RWPE2 (cell line): Measurements from ENCODE around the gene AFMID.
A peak's percentile ranks its signal among the peaks of the same experiment; 100 is the strongest.

Experiments used
- ATAC-seq: fragments of 200-7000 bp; cut with Tn5 transposase; 3 replicates; pipeline ENCODE4 v1.9.1; 2021; ENCODE audit warnings: low read depth
- DNase-seq: peaks from one replicate; pipeline ENCODE4 v3.0.0-alpha.2; 2020; ENCODE audit warnings: low spot score
- H3K27ac ChIP-seq: fragments of 450-650 bp; 2 replicates; pipeline ENCODE4 v1.5.1; 2017; ENCODE audit warnings: mild to moderate bottlenecking; ENCODE audit not compliant: poor library complexity, severe bottlenecking
- H3K27me3 ChIP-seq: fragments of 250-450 bp; sonication (Bioruptor Pico); 2 replicates; pipeline ENCODE4 v1.5.1; 2021; ENCODE audit warnings: mild to moderate bottlenecking, moderate library complexity; ENCODE audit not compliant: insufficient read depth, poor library complexity, severe bottlenecking
- H3K36me3 ChIP-seq: fragments of 250-450 bp; sonication (Bioruptor Pico); 2 replicates; pipeline ENCODE4 v1.5.1; 2020; ENCODE audit warnings: low read depth, mild to moderate bottlenecking, moderate library complexity
- H3K4me1 ChIP-seq: fragments of 250-450 bp; sonication (Bioruptor Pico); 2 replicates; pipeline ENCODE4 v1.5.1; 2021; ENCODE audit warnings: mild to moderate bottlenecking, moderate library complexity; ENCODE audit not compliant: insufficient read depth, poor library complexity, severe bottlenecking
- H3K4me3 ChIP-seq: fragments of 250-450 bp; sonication (Bioruptor Pico); 2 replicates; pipeline ENCODE4 v1.5.1; 2021; ENCODE audit warnings: mild to moderate bottlenecking, moderate library complexity; ENCODE audit not compliant: severe bottlenecking
- H3K9me3 ChIP-seq: fragments of 250-450 bp; sonication (Bioruptor Pico); 2 replicates; pipeline ENCODE4 v1.5.1; 2021; ENCODE audit warnings: mild to moderate bottlenecking, moderate library complexity; ENCODE audit not compliant: severe bottlenecking
- TF ChIP-seq, protein P1 (sequence below): fragments of 450-650 bp; IDR thresholded peaks from one replicate; pipeline ENCODE4 v1.5.1; 2017; ENCODE audit warnings: mild to moderate bottlenecking, moderate library complexity; ENCODE audit not compliant: poor library complexity, severe bottlenecking

Gene AFMID

DNA sequence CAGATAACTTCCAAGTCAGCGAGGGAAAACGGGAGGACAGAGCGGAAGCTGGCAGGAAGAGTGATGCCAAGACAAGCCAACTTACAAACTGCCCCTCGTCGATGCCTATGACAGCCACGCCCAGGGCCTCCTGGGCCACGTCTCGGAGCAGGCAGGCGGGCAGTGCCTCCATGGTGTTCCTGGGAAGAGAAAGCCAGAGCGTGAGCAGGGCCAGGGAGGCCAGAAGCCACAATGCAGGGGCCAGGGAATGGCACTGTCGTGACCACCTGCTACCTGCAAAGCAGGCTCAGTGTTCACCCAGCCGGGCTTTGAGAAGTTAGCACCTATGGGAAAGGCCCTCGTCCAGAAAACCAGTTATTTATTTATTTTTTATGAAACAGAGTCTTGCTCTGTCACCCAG lies 4.7 kb upstream of the AFMID start:
- Histone ChIP-seq H3K27ac (no peak overlapping the region), H3K4me1 (peaks cover 20% of the 10 kb centered on the region), H3K9me3 (no peaks in the 10 kb centered on the region), H3K4me3 (no peak overlapping the region), H3K36me3 (peaks cover 82% of the 10 kb centered on the region), H3K27me3 (no peaks in the 10 kb centered on the region)
- TF ChIP-seq, protein P1, sequence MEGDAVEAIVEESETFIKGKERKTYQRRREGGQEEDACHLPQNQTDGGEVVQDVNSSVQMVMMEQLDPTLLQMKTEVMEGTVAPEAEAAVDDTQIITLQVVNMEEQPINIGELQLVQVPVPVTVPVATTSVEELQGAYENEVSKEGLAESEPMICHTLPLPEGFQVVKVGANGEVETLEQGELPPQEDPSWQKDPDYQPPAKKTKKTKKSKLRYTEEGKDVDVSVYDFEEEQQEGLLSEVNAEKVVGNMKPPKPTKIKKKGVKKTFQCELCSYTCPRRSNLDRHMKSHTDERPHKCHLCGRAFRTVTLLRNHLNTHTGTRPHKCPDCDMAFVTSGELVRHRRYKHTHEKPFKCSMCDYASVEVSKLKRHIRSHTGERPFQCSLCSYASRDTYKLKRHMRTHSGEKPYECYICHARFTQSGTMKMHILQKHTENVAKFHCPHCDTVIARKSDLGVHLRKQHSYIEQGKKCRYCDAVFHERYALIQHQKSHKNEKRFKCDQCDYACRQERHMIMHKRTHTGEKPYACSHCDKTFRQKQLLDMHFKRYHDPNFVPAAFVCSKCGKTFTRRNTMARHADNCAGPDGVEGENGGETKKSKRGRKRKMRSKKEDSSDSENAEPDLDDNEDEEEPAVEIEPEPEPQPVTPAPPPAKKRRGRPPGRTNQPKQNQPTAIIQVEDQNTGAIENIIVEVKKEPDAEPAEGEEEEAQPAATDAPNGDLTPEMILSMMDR: no peak
- DNase-seq (no peak), ATAC-seq (no peak)

DNA sequence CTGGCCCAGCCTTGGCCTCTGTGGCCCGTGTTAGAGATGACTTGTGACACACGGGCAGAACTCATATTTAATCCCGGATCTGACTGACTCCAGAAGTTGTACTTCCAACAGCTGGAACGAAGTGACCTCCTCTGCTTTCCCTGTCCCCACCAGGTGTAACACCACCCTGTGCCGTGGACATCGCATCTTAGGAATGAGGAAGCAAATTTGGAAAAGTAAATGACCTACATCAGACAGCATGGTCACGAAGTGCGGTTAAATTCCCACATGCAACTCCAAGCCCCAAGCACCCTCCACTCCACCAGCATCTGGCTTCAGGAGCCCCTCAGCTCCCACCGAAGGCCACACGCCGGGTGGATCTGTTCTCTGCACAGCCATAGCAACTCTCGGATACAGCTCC lies 3.2 kb upstream of the AFMID start:
- H3K36me3 ChIP-seq: peaks cover 68% of the 10 kb centered on the region
- no peak overlapping the region for H3K27ac ChIP-seq
- ATAC-seq (no peak), DNase-seq (no peak)
- H3K9me3 ChIP-seq: no peaks in the 10 kb centered on the region
- H3K4me3 ChIP-seq: no peak overlapping the region
- TF ChIP-seq, protein P1: no peak
- peaks cover 22% of the 10 kb centered on the region for H3K4me1 ChIP-seq
- H3K27me3 ChIP-seq: no peaks in the 10 kb centered on the region

DNA sequence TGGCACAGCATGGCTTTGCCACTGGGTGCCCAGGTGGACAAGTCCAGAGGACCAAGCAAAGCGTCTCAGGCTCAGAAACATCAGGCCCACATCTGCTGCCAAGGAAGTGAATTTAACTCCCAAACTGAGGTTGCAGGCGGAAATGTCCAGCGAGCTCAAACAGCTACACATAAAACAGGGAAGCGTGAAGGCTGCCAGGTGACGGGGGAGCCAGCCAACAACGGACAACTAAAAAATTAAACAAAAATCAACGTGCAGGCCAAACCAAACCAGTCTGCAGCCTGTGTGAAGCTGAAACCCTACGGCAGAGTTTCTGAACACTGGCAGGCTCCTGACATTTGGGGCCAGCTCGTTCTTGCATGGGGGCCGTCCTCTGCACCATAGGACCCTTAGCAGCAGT lies 2.8 kb upstream of the AFMID start:
- Histone ChIP-seq H3K27ac (no peak overlapping the region), H3K27me3 (no peaks in the 10 kb centered on the region), H3K9me3 (no peaks in the 10 kb centered on the region), H3K4me1 (peaks cover 22% of the 10 kb centered on the region), H3K4me3 (no peak overlapping the region), H3K36me3 (peaks cover 64% of the 10 kb centered on the region)
- TF ChIP-seq, protein P1: no peak
- no peak for DNase-seq
- no peak for ATAC-seq

DNA sequence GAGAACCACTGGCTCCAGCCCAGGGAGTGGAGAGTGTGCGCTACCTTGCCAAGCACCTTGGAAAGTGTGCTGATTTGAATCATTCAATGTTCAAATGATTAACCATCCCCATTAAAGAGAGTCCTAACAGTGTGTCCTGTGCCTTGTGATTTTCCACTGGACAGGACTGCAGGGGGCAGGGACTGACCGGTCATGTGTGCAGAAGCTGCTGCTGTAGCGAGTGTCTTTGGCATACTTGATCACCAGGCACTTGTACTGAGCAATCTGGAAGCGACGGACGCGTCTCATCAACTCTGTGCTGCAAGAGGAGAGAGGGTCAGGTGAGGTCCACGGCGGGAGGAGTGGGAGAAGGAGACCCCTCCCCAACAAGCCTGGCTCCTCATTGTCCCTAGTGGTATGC lies 2.3 kb upstream of the AFMID start:
- Histone ChIP-seq H3K9me3 (no peaks in the 10 kb centered on the region), H3K27ac (no peak overlapping the region), H3K36me3 (peaks cover 59% of the 10 kb centered on the region), H3K27me3 (no peaks in the 10 kb centered on the region), H3K4me3 (no peak overlapping the region), H3K4me1 (peaks cover 19% of the 10 kb centered on the region)
- DNase-seq (no peak), ATAC-seq (no peak)
- TF ChIP-seq, protein P1: no peak

DNA sequence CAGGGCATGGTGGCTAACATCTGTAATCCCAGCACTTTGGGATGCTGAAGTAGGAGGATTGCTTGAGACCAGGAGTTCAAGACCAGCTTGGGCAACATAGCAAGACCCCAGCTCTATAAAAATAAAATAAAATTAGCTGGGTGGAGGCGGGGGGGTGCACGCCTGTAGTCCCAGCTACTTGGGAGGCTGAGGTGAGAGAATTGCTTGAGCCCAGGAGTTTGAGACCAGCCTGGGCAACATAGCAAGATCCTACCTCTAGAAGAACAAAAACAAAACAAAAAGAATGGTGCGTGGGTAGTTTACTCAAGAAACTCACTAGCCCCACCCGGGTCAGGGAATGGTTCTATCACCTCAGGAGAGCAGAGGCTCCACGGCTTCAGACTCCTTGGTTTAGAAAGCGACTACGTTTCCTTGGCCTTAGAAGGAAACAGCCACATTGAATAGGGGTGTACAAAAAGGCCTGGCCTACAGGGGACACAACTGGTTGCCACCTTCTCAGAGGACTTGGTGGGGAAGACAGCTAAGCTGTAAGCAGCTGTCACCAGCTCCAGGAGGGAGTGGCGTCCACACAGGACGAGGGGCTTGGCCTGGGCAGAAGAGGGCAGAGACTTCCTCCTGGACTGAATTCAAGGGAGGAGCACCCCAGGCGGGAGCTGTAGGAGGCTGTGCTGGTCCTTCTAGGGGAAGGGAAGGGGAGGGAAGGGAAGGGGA lies 1.0 kb upstream of the AFMID start:
- peak overlapping the region; percentile 49 for H3K27ac ChIP-seq
- H3K4me1 ChIP-seq: peaks cover 19% of the 10 kb centered on the region
- H3K27me3 ChIP-seq: no peaks in the 10 kb centered on the region
- ATAC-seq: peak; percentile 37
- peak; percentile 64 for DNase-seq
- H3K4me3 ChIP-seq: peak overlapping the region; percentile 49
- H3K36me3 ChIP-seq: peaks cover 57% of the 10 kb centered on the region
- TF ChIP-seq, protein P1: no peak
- no peaks in the 10 kb centered on the region for H3K9me3 ChIP-seq
